ENCODE measurements around the gene ZRANB3.

Gene ZRANB3

DNA sequence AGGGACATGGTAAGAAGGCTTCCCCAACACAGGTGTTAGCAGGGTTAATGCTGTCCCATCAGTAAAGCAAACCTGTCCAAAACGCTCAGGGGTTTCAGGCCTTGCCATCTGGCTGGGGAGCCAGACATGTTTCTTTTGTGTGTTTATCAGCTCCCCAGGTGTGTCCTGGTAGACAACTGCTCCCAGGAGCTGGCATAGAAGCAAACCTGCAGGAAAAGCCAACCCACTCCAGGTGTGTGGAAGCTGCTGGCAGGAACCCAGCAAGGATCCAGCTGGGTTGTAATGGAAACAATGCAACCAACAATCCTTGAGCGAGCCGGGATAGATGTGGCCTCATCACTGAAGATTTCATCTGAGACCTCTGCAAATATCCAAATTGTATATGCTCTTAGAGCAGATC lies 355.8 kb downstream of the ZRANB3 start:
- no peak for DNase-seq (ENCODE audit: low spot score)

DNA sequence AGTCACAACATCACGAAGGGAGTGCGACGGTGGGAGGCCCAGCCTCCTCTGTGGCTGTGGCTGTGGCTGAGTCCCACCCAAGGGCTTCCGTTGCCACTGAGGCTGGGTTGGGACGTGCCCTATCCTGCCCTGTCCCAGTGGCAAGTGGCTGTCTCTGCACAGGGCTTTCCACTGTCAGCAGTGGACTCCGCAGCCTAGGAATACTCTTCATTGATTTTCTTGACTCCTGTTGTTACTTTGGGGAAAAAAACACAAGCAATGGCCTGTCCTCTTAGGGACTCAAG lies 356.3 kb downstream of the ZRANB3 start:
- no peak for DNase-seq (ENCODE audit: low spot score)

DNA sequence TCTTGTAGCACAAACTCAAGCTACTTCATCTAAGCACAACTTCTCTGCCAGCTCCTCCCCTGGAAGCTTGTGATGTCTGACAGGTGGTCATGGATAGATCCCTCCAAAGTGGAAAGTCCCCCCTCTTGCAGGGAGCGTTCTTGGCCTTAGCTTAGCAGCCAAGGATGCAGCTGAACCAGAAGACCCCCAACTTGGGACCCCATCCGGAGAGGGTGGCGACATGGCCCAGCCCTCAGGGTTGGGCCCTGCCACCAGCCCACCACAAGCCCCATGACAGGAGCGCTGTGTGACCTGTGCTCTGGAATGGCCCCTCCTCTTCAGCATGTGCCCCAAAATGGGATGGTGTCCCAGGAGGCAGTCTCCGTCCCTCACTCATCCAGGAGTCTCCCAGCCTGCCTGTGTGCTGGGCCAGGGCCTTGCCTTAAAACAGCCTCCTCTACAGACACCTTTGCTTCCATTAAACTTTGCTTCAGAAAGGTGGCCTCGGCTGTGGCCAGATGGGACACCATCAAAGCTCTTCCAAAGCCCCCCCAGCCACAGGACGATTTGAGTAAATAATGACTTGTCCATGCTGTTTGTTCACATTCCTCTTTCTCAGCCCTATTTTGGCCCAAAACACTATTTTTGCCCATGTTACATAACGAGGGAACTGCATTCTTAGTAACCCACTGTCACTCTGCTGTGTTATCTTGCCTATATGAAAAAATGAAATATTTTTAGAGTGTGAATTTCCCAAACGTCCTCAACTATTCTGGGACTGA lies 356.8 kb downstream of the ZRANB3 start:
- DNase-seq (ENCODE audit: low spot score) = no peak

DNA sequence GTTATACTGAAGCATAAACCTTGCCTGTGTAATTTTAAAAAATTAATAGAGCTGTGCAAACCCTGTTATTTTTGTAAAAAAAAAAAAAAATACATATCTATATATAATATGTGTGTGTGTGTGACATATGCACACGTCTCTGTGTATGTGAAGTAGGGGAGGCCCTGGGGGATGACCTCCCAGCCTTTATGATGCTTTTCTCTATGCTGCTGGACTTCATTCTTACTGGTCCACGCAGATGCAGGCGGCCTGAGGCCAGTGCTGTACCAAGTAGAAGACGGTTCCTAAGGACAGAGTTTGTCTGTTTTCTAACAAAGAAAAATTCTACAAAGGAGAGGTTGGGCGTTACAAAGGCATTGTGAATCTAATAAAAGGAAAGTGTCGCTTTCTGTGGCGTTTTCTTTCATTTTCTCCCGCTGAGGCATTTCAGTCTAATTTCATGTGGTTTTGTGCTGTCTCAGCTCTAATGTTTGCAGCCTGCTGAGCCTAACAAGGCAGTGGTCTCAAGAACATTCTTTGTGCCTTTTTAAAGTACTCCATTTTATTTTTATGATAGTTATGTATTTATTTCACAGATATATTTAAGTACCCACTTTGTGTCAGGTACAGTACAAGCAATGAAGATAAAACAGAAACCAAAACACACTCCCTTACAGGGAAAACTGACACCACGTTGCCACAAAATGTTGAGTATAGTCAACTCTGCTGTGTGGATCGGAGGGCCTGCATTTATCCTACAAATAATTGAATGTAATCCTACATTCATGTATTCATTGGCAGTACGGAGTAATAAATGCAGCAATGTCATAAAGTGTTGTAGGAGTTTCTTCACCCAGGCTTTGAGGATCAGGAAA lies 360.9 kb downstream of the ZRANB3 start:
- DNase-seq (ENCODE audit: low spot score) = no peak

DNA sequence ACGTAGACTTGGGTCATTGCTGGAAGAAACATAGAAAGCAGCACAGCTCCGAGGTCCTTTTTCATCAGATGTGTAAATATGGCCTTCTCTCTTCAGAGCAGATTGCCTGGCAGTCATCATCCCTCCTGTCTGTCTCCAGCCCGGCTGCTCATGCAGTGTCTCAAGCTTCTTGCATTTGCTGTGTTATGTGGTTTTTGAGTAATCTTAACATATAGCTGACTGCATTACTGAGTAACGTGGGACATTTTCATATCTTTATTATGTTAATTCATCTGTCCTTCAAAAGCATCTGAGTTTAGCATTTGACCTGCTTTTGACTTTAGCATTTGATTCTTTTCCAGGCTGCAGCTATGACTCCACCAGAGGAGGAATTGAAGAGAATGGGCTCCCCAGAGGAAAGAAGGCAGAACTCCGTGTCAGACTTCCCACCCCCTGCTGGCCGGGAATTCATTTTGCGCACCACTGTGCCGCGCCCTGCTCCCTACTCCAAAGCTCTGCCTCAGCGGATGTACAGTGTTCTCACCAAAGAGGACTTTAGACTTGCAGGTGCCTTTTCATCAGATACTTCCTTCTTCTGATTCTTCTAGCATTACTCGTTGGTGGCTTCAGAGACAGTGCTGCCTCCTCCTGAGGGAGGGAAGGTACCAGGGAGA lies 362.7 kb downstream of the ZRANB3 start:
- DNase-seq (ENCODE audit: low spot score) = no peak

DNA sequence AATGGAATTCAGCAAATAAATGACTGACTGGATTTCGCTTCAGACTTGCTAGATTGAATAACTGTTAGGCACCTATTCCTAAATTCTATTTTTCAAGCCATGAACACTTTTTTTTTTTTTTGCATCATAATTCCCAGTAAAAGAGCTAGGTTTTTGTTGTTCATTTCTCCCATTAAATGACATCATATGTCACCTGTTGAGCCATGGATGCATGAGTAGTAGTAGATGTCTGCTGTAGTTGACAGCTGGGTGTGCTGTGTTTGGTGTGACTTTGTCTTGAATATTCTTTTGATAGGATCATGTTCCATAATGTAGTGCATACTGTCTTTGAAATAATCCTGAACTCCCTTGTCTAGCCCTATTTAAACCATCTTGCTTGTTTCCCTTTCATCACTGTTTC lies 363.7 kb downstream of the ZRANB3 start:
- DNase-seq (ENCODE audit: low spot score) = no peak

DNA sequence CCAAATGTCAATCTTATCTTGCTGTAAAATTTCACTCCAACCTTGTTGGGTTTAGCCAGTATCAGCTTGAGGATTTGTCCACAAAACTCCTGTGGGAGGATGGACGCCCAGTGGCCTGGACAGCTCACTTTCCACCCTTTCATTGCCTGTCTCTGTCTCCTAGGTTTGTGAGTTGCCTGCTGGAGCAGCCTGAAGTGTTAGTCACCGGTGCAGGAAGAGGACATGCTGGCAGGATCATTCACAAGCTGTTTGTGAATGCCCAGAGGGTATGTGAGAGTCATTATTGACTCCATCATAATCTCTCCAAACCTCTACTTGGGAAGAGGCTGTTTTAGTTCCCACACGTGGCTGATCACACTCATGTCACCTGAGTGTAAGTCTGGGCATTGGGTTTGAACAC lies 366.6 kb downstream of the ZRANB3 start:
- DNase-seq (ENCODE audit: low spot score) = peak; percentile 63

DNA sequence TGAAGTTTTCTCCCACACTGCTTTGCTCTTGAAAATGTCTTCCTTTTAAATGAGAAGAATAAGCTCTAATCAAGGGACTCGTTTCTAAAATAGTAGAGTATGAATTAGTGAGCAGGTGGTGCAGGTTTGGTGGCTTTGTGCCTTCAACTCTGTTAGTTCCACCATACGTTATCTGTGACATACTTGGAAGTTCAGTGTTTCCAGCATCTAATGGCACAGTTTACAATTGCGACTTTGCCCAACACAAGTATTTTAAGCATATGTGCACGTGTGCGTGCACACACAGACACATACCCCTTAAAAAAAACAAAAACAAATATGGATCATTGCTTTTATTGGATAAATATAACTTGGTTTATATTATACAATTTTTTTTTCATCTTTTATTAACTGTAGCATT lies 367.1 kb downstream of the ZRANB3 start:
- no peak for DNase-seq (ENCODE audit: low spot score)

DNA sequence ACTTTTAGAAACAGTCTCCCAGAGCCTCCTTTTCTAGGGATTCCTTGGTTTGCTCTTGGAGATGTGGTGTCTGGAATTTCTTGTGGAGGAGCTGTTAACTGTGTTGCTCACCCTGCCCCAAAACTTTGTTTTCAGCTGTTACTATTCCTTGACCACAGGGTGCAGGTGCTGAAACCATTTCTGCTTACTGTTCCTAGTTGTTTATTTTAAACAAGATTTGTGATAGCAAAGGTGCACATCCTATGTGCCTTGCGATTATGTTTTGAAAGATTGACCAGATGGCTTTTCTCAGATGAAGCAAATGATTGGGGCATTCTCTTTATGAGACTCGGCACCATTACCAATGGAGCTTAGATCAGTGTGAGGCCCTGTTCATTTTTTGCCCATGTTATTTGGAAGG lies 367.7 kb downstream of the ZRANB3 start:
- DNase-seq (ENCODE audit: low spot score) = no peak

DNA sequence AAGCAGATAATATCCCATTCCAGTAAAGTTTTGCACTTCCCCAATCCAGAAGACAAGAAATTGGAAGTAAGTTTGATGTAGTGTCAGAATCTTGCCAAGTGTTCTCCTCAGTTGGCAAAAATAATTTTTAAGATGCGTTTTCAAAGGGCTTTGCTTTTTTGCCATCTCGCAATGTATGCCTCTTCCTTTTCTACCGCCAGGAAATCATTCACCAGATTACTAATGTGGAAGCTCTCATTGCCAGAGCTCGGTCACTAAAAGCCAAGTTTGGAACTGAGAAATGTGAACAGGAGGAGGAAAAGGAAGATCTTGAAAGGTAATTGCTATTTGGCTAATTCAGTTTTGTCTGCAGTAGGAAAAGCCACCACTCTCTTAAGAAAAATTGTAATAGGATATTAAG lies 368.2 kb downstream of the ZRANB3 start:
- no peak for DNase-seq (ENCODE audit: low spot score)

DNA sequence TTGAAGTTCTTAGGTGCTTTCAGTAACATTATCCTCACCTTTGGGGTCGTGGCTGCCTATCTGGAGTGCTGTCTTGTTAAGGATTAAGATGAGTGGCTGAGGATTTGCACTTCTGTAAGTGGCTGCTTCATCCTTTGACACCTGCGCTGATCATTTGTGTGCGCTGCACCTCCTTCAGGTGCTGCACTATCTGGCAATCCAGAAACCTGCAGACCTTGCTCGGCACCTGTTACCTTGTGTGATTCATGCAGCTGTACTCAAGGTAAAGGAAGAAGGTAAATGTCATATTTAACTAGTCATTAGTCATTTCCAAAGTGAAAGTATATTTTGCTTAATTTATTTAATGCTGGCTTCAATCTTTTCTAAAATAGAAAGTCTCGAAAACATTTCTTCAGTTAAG lies 368.6 kb downstream of the ZRANB3 start:
- DNase-seq (ENCODE audit: low spot score) = no peak

DNA sequence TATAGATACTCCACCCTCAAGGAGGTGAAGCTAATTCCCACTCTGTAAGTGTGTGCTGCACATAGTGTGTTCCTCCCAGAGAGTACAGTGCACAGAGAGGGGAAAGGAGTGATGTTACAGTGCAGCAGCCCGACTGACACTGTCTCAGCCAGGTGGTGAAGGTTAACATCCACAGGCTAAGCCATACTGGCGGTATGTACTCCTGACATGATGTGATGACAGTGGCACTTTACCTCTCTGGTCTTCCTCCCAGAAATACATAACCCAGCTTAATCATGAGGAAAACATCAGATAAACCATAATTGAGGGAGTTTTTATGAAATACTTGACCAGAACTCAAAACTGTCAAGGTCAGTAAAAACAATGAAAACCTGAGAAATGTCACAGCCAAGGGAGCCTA lies 371.8 kb downstream of the ZRANB3 start:
- DNase-seq (ENCODE audit: low spot score) = no peak

DNA sequence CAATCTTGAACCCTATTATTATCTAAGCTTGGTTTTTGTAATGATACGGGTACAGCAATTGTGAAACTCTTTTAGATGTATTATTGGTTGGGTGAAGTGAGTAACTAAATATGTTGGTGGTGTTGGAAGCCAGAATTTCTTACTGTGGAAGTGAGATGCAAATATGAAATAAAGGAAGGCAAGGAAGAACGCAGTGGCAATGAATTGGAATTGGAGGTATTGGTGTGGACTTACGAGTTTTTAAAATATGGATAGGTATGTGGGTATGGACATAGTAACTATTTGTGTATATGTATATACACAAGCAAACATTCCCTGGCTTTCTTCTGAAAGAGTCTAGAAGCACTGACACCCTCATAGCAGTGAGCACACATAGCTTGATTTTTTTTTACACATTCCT lies 373.2 kb downstream of the ZRANB3 start:
- DNase-seq (ENCODE audit: low spot score) = no peak

DNA sequence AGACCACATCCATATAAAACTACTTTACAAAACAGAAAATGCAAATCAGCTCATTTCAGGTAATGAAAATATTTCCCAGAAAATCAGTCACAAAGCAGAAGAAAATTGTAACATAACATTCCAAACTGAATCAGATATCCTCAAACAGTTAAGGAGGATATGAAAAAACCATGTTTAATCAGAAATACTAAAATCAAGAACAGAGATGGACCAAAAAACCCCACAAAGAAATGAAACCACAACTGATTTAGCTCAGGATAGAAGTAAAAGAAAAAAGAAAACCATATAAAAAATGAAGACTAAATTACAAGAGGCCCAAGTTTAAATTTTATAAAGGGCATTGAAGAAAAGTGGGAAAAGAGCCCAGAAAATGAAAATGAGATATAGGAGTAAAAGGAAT lies 376.1 kb downstream of the ZRANB3 start:
- DNase-seq (ENCODE audit: low spot score) = no peak

DNA sequence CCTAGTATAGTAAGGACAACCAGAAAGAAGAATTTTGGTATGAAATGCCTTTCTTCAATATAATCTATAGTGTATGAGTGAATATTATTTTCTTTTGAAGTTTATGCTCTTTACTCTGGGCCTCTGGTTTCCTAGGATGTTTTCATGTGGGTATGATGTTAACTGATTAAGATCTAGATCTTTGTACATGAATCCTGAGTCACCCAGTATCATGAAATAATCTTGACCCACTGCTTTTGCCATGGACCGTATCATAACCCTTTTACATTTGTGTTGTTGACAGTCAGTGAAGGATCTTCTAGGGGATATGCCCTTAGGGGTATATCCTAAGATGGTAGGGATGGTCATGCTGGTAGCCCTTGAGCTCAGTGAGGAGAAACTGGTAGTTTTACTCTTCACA lies 378.7 kb downstream of the ZRANB3 start:
- DNase-seq (ENCODE audit: low spot score) = no peak

DNA sequence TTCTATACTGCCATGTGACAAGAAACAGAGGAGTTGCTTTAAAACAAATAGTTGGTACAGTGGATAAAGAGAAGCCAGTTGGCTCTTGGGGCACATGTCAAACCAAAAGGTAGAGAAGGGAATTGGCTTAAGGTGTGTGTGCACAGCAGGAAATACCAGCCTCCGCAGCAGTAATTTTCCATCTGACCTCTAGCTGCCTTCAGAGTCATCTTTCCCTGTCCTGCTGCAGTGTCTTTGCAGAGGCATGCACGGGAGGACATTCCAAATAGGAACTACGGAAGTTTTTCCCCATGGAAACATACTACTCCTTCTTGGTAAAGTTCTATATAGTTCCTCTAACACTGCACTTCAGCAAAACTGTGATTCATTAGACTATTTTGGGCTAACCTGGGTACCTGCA lies 379.4 kb downstream of the ZRANB3 start:
- DNase-seq (ENCODE audit: low spot score) = no peak

DNA sequence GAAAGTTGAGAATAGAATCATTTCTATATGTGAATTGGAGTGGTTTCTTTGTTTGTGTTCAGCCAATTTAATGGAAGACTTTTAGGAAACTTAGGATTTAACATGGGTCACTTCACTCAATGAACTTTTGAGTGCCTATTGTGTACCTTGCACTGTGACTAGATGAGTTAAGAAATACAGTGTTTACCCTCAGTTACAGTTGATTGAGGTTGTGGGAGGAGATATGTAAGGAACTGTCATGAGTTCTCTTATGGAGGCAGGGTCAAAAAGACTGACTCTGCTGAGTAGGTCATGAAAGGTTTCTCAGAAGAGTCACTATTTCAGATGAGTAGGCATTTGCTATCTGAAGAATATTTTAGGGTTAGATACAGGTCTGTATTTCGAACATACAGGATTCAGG lies 380.3 kb downstream of the ZRANB3 start:
- DNase-seq (ENCODE audit: low spot score) = no peak

DNA sequence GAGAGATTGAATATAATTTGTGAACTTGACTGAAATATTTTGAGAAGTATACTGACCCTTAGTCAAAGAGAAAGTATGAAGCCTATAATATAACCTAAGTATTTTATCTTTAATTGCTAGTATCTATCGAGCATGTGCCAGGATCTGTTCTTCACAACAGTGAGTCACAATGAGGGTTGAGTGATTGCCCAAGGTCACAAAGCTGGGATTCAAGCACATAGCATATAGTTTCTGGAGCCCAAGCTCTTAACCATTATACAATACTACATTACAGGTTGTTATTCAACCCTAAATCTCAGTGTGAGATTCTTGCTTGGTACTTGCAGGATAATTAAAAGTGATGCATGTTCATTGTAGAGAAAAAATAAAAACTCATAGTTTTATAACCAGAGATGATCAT lies 381.8 kb downstream of the ZRANB3 start:
- DNase-seq (ENCODE audit: low spot score) = no peak

DNA sequence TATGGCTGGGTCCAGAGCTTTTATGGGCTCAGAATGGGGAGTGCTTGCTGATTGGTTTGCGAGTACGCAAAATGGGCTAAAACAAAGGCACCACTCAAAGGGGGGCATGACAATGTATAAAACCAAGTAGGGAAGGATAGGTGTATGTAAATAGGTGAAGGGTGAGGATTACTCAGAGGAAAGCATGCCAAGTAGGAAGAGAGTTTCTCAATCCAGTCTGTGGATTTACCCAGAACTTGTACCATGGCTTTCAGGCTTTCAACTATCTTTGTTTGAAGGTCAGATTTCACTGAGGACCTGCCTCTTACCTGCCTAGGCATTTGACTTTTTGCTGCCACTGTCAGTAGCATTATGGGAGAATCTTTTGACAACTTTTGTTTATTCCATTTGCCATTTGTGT lies 386.7 kb downstream of the ZRANB3 start:
- DNase-seq (ENCODE audit: low spot score) = no peak

DNA sequence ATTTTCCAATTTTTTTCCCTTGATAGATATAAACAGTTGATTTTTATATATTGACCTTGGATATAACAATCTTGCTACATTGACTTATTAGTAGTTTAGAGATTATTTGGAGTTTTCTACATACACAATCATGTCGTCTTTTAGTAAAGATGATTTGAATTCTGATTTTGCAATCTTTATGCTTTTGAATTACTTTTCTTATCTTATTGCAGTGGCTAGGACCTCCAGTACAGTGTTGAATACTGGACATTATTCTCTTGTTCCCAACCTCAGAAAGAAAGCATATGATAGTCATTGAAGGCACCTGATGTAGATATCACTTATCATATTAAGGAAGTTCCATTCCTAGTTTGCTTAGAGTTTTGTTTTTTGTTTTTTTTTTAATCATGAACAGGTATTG lies 388.7 kb downstream of the ZRANB3 start:
- DNase-seq (ENCODE audit: low spot score) = no peak

DNA sequence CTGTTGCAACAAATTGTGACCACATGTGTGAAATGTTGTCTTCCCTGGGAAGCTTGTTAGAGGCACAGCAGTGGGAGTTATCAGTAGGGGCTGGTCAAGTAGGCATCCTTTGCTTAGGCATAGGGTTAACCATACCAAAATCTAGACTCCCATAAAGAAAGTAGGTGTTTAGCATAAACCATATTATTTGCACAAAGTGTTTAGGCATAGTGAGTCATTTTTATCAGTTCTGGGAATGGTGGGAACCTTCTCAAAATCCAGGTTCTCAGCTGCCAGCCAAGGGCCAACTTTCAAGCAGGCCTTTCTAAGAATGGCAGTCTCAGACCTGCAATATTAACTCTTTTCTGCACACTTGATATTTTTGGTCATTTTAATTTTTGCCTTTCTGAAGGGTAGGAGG lies 390.4 kb downstream of the ZRANB3 start:
- no peak for DNase-seq (ENCODE audit: low spot score)

DNA sequence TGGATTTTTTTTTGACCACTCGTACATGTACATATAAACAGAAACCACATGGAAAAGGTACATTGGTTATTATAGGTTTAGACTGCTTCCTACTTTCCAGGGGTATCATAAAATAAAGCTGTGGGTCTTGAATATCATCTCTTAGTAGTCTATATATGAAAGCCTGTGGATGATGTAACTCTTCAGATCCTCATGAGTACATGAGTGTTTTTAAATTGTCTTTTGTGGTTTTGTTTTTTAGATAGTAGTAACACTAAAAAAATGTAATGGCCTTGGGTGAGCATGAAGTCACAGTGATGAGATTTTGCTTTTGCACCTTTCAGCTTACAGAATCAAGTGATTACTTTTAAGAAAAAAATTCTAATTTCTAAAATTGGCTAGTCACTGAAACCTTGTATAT lies 398.7 kb downstream of the ZRANB3 start:
- DNase-seq (ENCODE audit: low spot score) = peak; percentile 17

DNA sequence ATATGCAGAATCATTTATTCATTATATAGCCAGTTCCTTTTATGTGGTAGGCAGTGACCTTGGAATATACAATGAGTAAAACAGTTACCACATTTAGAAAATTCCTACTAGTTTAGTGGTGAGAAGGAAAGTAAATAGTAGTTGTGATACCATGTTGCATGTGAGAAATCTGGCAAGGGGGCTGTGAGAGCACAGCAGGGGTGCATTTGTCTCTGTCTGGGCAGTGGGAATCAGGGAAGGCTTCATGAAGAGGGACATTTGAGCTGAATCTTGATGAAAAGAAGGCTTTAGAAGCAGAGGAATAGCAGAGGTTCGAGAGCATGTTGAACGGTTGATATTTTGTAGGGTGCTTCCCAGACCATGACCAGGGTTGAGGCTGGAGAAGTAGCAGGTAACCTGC lies 400.3 kb downstream of the ZRANB3 start:
- DNase-seq (ENCODE audit: low spot score) = no peak

All from AG20443 (cell line).